Measurements from ENCODE around the gene FLNB. TPM values are rescaled to one million over a fixed set of nuclear protein-coding genes. Genes with fewer than 3 reads are reported as not detected.

Gene FLNB
- polyA plus RNA-seq, 3 donors: 0.47 to 4.0 (median 2.1) TPM

- H3K27me3 Mint-ChIP-seq (ENCODE audit: low read depth in 3 of 3): peaks cover 0 to 3% (median 1%) of the 10 kb centered on the region in 3 donors
- no peak overlapping the region for H2AFZ ChIP-seq (ENCODE audit: insufficient read depth, low read depth, low read length, poor library complexity, severe bottlenecking)
- no peaks in the 10 kb centered on the region for H3K79me2 ChIP-seq (ENCODE audit: insufficient read depth, low read length)
- H3K4me3 ChIP-seq (replicated peaks in 1 of 3; ENCODE audit: low read depth in 2 of 3, low read length in 3 of 3): no peak overlapping the region
- H3K36me3 ChIP-seq (replicated peaks in 1 of 2; ENCODE audit: control insufficient read depth in 1 of 2, insufficient read depth in 2 of 2, low read length in 2 of 2): peaks cover 31 to 79% of the 10 kb centered on the region in 2 donors
- H3K27me3 ChIP-seq (ENCODE audit: control insufficient read depth in 2 of 2, insufficient read depth in 2 of 2, low read length in 2 of 2): no peaks in the 10 kb centered on the region
- H3K9me3 Mint-ChIP-seq: peaks cover 0 to 4% (median 0%) of the 10 kb centered on the region in 7 donors
- no peak overlapping the region for H3K4me3 Mint-ChIP-seq
- H4K20me1 ChIP-seq (ENCODE audit: insufficient read depth, low read length): no peaks in the 10 kb centered on the region
- H3K36me3 Mint-ChIP-seq: peaks cover 70 to 77% of the 10 kb centered on the region in 2 donors
- no peak for DNase-seq
- intact Hi-C loops (cut with micrococcal nuclease): no loop called here
- no peaks in the 10 kb centered on the region for H3K9me3 ChIP-seq (replicated peaks in 1 of 2; ENCODE audit: control insufficient read depth in 1 of 2, insufficient read depth in 1 of 2, low read length in 2 of 2)
- no peak for TF ChIP-seq CTCF (IDR thresholded peaks at IDR 0.05)
- H3K9ac ChIP-seq (ENCODE audit: insufficient read depth, low read length, poor library complexity, severe bottlenecking): no peak overlapping the region
- H3K27ac Mint-ChIP-seq: no peak overlapping the region
- peaks cover 8 to 9% of the 10 kb centered on the region in 2 donors for H3K4me1 ChIP-seq (ENCODE audit: control insufficient read depth in 1 of 2, insufficient read depth in 2 of 2, low read length in 2 of 2)
- WGBS (ENCODE audit: insufficient coverage): 96% methylated on average over 7 of the region's 11 CpGs
- no peak overlapping the region for H3K4me2 ChIP-seq (replicated peaks; ENCODE audit: extremely low read depth, low read length, poor library complexity, severe bottlenecking)
- H3K27ac ChIP-seq (ENCODE audit: low read depth in 1 of 2, low read length in 2 of 2): no peak overlapping the region
- H3K4me1 Mint-ChIP-seq: peaks cover 15% of the 10 kb centered on the region
These were observed 149.5 kb downstream of the FLNB start for GRCh38 chr3:58157700-58158099.

GRCh38 chr3:58158442-58159153 lies 150.4 kb downstream of the FLNB start:
- Histone ChIP-seq H3K27me3 (ENCODE audit: control insufficient read depth in 2 of 2, insufficient read depth in 2 of 2, low read length in 2 of 2) (no peaks in the 10 kb centered on the region), H2AFZ (ENCODE audit: insufficient read depth, low read depth, low read length, poor library complexity, severe bottlenecking) (no peak overlapping the region), H3K36me3 (replicated peaks in 1 of 2; ENCODE audit: control insufficient read depth in 1 of 2, insufficient read depth in 2 of 2, low read length in 2 of 2) (peaks cover 31 to 79% of the 10 kb centered on the region in 2 donors), H3K4me2 (replicated peaks; ENCODE audit: extremely low read depth, low read length, poor library complexity, severe bottlenecking) (no peak overlapping the region), H3K9me3 (replicated peaks in 1 of 2; ENCODE audit: control insufficient read depth in 1 of 2, insufficient read depth in 1 of 2, low read length in 2 of 2) (no peaks in the 10 kb centered on the region), H3K27ac (ENCODE audit: low read depth in 1 of 2, low read length in 2 of 2) (no peak overlapping the region), H3K4me3 (replicated peaks in 1 of 3; ENCODE audit: low read depth in 2 of 3, low read length in 3 of 3) (no peak overlapping the region), H4K20me1 (ENCODE audit: insufficient read depth, low read length) (no peaks in the 10 kb centered on the region), H3K79me2 (ENCODE audit: insufficient read depth, low read length) (no peaks in the 10 kb centered on the region), H3K9ac (ENCODE audit: insufficient read depth, low read length, poor library complexity, severe bottlenecking) (no peak overlapping the region), H3K4me1 (ENCODE audit: control insufficient read depth in 1 of 2, insufficient read depth in 2 of 2, low read length in 2 of 2) (peaks cover 8 to 9% of the 10 kb centered on the region in 2 donors)
- 93% methylated on average over 5 of the region's 7 CpGs for WGBS (ENCODE audit: insufficient coverage)
- H3K36me3 Mint-ChIP-seq: peaks cover 71 to 77% of the 10 kb centered on the region in 2 donors
- peaks cover 0 to 4% (median 0%) of the 10 kb centered on the region in 7 donors for H3K9me3 Mint-ChIP-seq
- DNase-seq: no peak
- TF ChIP-seq CTCF (IDR thresholded peaks at IDR 0.05): no peak
- H3K27ac Mint-ChIP-seq: no peak overlapping the region
- intact Hi-C loops (cut with micrococcal nuclease): no loop called here
- H3K4me1 Mint-ChIP-seq: peaks cover 15% of the 10 kb centered on the region
- no peak overlapping the region for H3K4me3 Mint-ChIP-seq
- H3K27me3 Mint-ChIP-seq (ENCODE audit: low read depth in 3 of 3): peaks cover 0 to 3% (median 0%) of the 10 kb centered on the region in 3 donors
